ENCODE measurements around the gene CYP3A7. TPM values are rescaled to one million over a fixed set of nuclear protein-coding genes. Genes with fewer than 3 reads are reported as not detected.

Gene CYP3A7
- total and polyA plus RNA-seq, 2 of the 13 experiments (the other 11 are each of a cell fraction or from before 2014, with no cell fraction given) = 5.8 to 6.4 TPM

DNA sequence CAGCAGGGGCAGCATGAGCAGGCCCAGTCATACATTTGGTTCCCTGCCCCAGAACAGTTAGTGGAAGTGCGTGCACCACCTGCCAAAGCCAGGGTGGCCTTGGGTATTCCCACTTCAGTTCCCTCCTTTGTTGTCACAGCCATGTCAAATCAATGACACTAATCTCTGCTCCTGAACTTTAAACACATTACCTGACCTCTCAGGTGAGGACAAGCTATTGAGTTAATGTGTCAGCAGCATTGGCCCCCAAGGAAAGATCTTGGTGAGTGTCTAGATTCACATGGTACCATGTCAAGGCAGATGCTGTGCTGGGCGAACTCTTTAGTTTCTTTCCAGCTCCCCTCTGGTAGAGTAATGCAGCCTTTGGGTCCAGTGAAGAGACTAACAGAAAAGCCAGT, 57.3 kb downstream of the CYP3A7 start (continued):
- TF ChIP-seq DDIT3 (CRISPR knock-in tag; IDR thresholded peaks at IDR 0.05) (no peak), PPARG (CRISPR knock-in tag; conservative IDR thresholded peaks at IDR 0.05) (peak; percentile 77), KAT2B (IDR thresholded peaks at IDR 0.05; ENCODE audit: borderline replicate concordance, low read depth, low read length) (no peak), ZNF639 (CRISPR knock-in tag; conservative IDR thresholded peaks at IDR 0.05) (no peak), KMT2A (CRISPR knock-in tag; IDR thresholded peaks at IDR 0.05) (no peak), ZNF329 (CRISPR knock-in tag; IDR thresholded peaks at IDR 0.05; ENCODE audit: low read depth) (no peak), ZNF609 (CRISPR knock-in tag; IDR thresholded peaks at IDR 0.05; ENCODE audit: borderline replicate concordance) (peak; percentile 96), CSRNP2 (CRISPR knock-in tag; conservative IDR thresholded peaks at IDR 0.05; ENCODE audit: low read depth) (no peak), GABPA (IDR thresholded peaks at IDR 0.05; ENCODE audit: low read depth, low read length) (no peak), GABPA (CRISPR knock-in tag; IDR thresholded peaks at IDR 0.05; ENCODE audit: low read depth) (peak; percentile 56), ZNF468 (CRISPR knock-in tag; IDR thresholded peaks at IDR 0.05) (no peak), RAD21 (CRISPR knock-in tag; IDR thresholded peaks at IDR 0.05) (no peak), TFDP2 (CRISPR knock-in tag; IDR thresholded peaks at IDR 0.05) (peak; percentile 60), ZNF451 (CRISPR knock-in tag; IDR thresholded peaks at IDR 0.05) (no peak), ADNP (CRISPR knock-in tag; IDR thresholded peaks at IDR 0.05) (no peak)
- TF ChIP-seq, protein P1, sequence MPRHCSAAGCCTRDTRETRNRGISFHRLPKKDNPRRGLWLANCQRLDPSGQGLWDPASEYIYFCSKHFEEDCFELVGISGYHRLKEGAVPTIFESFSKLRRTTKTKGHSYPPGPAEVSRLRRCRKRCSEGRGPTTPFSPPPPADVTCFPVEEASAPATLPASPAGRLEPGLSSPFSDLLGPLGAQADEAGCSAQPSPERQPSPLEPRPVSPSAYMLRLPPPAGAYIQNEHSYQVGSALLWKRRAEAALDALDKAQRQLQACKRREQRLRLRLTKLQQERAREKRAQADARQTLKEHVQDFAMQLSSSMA (CRISPR knock-in tag; IDR thresholded peaks at IDR 0.05) = no peak
- TF ChIP-seq, protein P2, sequence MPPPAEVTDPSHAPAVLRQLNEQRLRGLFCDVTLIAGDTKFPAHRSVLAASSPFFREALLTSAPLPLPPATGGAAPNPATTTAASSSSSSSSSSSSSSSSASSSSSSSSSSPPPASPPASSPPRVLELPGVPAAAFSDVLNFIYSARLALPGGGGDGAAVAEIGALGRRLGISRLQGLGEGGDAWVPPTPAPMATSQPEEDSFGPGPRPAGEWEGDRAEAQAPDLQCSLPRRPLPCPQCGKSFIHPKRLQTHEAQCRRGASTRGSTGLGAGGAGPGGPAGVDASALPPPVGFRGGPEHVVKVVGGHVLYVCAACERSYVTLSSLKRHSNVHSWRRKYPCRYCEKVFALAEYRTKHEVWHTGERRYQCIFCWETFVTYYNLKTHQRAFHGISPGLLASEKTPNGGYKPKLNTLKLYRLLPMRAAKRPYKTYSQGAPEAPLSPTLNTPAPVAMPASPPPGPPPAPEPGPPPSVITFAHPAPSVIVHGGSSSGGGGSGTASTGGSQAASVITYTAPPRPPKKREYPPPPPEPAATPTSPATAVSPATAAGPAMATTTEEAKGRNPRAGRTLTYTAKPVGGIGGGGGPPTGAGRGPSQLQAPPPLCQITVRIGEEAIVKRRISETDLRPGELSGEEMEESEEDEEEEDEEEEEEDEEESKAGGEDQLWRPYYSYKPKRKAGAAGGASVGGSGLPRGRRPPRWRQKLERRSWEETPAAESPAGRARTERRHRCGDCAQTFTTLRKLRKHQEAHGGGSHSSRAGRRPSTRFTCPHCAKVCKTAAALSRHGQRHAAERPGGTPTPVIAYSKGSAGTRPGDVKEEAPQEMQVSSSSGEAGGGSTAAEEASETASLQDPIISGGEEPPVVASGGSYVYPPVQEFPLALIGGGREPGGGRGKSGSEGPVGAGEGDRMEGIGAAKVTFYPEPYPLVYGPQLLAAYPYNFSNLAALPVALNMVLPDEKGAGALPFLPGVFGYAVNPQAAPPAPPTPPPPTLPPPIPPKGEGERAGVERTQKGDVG (CRISPR knock-in tag; IDR thresholded peaks at IDR 0.05; ENCODE audit: borderline replicate concordance) = peak; percentile 65; the same call in 1 of the 2 replicates
